ENCODE measurements around the gene TM9SF2.
"Not testable (repeated sequence)": the region's sequence is repeated elsewhere in the genome, so short reads cannot be mapped to it uniquely, and the experiment has no call there.

TM9SF2 gene

GRCh38 chr13:99460802-99461201 is 40.5 kb upstream of the TM9SF2 start:
- not testable (repeated sequence) for H3K27me3 ChIP-seq (ENCODE audit: insufficient read depth, poor library complexity, severe bottlenecking); H3K4me3 ChIP-seq (replicated peaks; ENCODE audit: insufficient read depth, low read length)
- peak overlapping the region; percentile 39 for H3K27ac ChIP-seq (replicated peaks)
- TF ChIP-seq SPI1 (IDR thresholded peaks at IDR 0.05; ENCODE audit: borderline replicate concordance, low read depth), result peak; percentile 71
- peak; percentile 24 to 88 for DNase-seq (ENCODE audit: low read depth in 1 of 2, low spot score in 1 of 2)

DNA sequence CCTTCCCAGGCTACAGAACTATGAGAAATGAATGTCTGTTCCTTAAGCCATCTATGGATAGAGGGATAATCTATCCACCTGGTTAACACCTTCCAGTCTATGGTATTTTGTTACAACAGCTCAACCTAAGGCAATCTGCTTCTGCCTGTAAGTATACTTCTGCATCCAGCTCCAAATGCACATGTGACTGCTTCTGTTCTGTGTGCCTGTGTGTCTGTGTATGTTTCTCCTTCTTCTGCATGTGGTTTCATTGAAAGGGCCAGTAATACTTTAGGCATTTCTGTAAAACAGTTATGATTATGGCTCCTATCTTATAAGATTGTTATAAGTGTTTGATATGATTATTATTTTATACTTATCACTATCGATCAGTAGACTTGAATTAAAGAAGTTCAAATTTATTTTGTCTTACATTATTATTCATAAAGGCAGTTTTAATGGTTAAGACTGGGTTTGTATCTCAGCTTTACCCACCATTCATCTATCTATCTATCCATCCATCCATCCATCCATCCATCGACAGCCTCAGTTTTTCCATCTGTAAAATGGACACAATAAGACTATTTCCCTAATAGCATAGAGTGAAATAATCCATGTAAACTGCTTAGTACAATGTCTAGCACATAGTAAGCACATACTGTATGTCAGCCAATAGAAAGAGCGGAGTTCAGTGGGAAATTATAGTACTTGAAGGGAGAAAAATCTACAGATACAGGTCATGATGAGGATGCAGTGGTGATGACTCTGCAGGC is 37.5 kb upstream of the TM9SF2 start:
- Histone ChIP-seq H3K27ac (replicated peaks) (no peak overlapping the region), H3K27me3 (ENCODE audit: insufficient read depth, poor library complexity, severe bottlenecking) (no peaks in the 10 kb centered on the region), H3K4me3 (replicated peaks; ENCODE audit: insufficient read depth, low read length) (no peak overlapping the region)
- no peak for DNase-seq (ENCODE audit: low read depth in 1 of 2, low spot score in 1 of 2)
- TF ChIP-seq SPI1 (IDR thresholded peaks at IDR 0.05; ENCODE audit: borderline replicate concordance, low read depth), result no peak
- no peak for TF ChIP-seq CTCF (IDR thresholded peaks at IDR 0.05; ENCODE audit: insufficient read depth, low read length)
- TF ChIP-seq POLR2AphosphoS5 (IDR thresholded peaks at IDR 0.05; ENCODE audit: low read depth), result no peak
- TF ChIP-seq GABPA (IDR thresholded peaks at IDR 0.05; ENCODE audit: low read depth), result no peak
- TF ChIP-seq, protein P1, sequence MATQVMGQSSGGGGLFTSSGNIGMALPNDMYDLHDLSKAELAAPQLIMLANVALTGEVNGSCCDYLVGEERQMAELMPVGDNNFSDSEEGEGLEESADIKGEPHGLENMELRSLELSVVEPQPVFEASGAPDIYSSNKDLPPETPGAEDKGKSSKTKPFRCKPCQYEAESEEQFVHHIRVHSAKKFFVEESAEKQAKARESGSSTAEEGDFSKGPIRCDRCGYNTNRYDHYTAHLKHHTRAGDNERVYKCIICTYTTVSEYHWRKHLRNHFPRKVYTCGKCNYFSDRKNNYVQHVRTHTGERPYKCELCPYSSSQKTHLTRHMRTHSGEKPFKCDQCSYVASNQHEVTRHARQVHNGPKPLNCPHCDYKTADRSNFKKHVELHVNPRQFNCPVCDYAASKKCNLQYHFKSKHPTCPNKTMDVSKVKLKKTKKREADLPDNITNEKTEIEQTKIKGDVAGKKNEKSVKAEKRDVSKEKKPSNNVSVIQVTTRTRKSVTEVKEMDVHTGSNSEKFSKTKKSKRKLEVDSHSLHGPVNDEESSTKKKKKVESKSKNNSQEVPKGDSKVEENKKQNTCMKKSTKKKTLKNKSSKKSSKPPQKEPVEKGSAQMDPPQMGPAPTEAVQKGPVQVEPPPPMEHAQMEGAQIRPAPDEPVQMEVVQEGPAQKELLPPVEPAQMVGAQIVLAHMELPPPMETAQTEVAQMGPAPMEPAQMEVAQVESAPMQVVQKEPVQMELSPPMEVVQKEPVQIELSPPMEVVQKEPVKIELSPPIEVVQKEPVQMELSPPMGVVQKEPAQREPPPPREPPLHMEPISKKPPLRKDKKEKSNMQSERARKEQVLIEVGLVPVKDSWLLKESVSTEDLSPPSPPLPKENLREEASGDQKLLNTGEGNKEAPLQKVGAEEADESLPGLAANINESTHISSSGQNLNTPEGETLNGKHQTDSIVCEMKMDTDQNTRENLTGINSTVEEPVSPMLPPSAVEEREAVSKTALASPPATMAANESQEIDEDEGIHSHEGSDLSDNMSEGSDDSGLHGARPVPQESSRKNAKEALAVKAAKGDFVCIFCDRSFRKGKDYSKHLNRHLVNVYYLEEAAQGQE (IDR thresholded peaks at IDR 0.05; ENCODE audit: insufficient replicate concordance, low read depth), result no peak

DNA sequence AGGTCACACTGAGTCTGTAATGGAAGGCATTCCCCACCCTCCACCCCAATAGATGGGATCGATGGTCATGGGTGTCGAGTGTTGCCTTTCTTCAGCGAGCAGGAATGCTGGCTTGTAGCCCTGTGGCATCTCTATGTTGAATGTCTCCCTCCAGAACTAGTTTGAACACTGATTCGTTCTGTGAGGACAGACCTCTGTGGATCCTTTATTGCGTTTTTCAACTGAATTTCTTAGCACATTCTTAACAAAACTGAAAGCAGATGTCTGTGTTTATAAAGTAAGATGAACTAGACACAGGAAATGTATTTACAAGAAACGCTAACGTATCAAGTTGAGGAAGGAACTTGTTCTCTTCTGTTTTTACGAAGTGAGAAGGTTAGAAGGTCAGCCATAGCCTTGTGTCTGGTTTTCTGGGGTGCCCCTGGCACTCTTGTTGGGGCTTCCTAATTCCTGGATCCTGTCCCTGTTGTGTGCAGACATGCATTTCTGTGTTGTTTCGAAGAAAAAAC is 36.8 kb upstream of the TM9SF2 start:
- no peak for DNase-seq (ENCODE audit: low read depth in 1 of 2, low spot score in 1 of 2)
- peak; percentile 14; the same call in 1 of the 2 replicates for TF ChIP-seq SPI1 (IDR thresholded peaks at IDR 0.05; ENCODE audit: borderline replicate concordance, low read depth)
- no peak for TF ChIP-seq GABPA (IDR thresholded peaks at IDR 0.05; ENCODE audit: low read depth)
- Histone ChIP-seq H3K27me3 (ENCODE audit: insufficient read depth, poor library complexity, severe bottlenecking) (no peaks in the 10 kb centered on the region), H3K27ac (replicated peaks) (peak overlapping the region; percentile 34), H3K4me3 (replicated peaks; ENCODE audit: insufficient read depth, low read length) (no peak overlapping the region)

GRCh38 chr13:99465454-99465853 is 35.8 kb upstream of the TM9SF2 start:
- no peaks in the 10 kb centered on the region for H3K27me3 ChIP-seq (ENCODE audit: insufficient read depth, poor library complexity, severe bottlenecking)
- DNase-seq (ENCODE audit: low read depth in 1 of 2, low spot score in 1 of 2), result no peak
- H3K4me3 ChIP-seq (replicated peaks; ENCODE audit: insufficient read depth, low read length), result no peak overlapping the region
- no peak for TF ChIP-seq GABPA (IDR thresholded peaks at IDR 0.05; ENCODE audit: low read depth)
- TF ChIP-seq POLR2AphosphoS5 (IDR thresholded peaks at IDR 0.05; ENCODE audit: low read depth), result no peak
- no peak for TF ChIP-seq CTCF (IDR thresholded peaks at IDR 0.05; ENCODE audit: insufficient read depth, low read length)
- TF ChIP-seq, protein P1 (IDR thresholded peaks at IDR 0.05; ENCODE audit: insufficient replicate concordance, low read depth), result no peak
- TF ChIP-seq SPI1 (IDR thresholded peaks at IDR 0.05; ENCODE audit: borderline replicate concordance, low read depth), result no peak
- H3K27ac ChIP-seq (replicated peaks), result no peak overlapping the region

Measured in HL-60 (cell line).